Measurements from ENCODE around the gene GCLC.

The GCLC gene

GRCh38 chr6:53526000-53526399 lies 18.9 kb downstream of the GCLC start:
- H3K4me1 ChIP-seq (ENCODE audit: control insufficient read depth, insufficient read depth, low read length) = peaks cover 48% of the 10 kb centered on the region
- no peaks in the 10 kb centered on the region for H3K36me3 ChIP-seq (ENCODE audit: control insufficient read depth in 2 of 2, insufficient read depth in 1 of 2, low read length in 2 of 2)
- ChIA-PET POLR2A (interaction anchor here (2.3 kb wide), 1 partner anchor 19 kb away, joined by 8 read pairs; the partner anchor contains the start of gene GCLC), CTCF (interaction anchor here (0.7 to 5.3 kb wide), 7 partner anchors 11 to 209 kb away, joined by 3 to 25 read pairs (median 4); partner anchors contain the start of gene GCLC)
- no peak overlapping the region for H3K27ac ChIP-seq (ENCODE audit: extremely low read depth, low read depth, low read length)
- H3K9me3 ChIP-seq (ENCODE audit: control insufficient read depth, insufficient read depth, low read depth, low read length) = no peaks in the 10 kb centered on the region
- TF ChIP-seq MYNN (tag by site-specific recombination; IDR thresholded peaks at IDR 0.05; ENCODE audit: borderline replicate concordance) = peak; percentile 73; the same call in 1 of the 2 replicates
- 0 out of 2 replicates have a peak, but pooled peaks have one; percentile 30 for TF ChIP-seq ZNF580 (tag by site-specific recombination; IDR thresholded peaks at IDR 0.05)
- TF ChIP-seq ZNF664 (tag by site-specific recombination; IDR thresholded peaks at IDR 0.05) = peak; percentile 49; the same call in 1 of the 2 replicates
- TF ChIP-seq, protein P1, sequence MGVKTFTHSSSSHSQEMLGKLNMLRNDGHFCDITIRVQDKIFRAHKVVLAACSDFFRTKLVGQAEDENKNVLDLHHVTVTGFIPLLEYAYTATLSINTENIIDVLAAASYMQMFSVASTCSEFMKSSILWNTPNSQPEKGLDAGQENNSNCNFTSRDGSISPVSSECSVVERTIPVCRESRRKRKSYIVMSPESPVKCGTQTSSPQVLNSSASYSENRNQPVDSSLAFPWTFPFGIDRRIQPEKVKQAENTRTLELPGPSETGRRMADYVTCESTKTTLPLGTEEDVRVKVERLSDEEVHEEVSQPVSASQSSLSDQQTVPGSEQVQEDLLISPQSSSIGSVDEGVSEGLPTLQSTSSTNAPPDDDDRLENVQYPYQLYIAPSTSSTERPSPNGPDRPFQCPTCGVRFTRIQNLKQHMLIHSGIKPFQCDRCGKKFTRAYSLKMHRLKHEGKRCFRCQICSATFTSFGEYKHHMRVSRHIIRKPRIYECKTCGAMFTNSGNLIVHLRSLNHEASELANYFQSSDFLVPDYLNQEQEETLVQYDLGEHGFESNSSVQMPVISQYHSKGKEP (tag by site-specific recombination; IDR thresholded peaks at IDR 0.05) = peak; percentile 68
- no peak for TF ChIP-seq GLI2 (tag by site-specific recombination; IDR thresholded peaks at IDR 0.05; ENCODE audit: borderline replicate concordance, low read depth)
- TF ChIP-seq ZNF670 (tag by site-specific recombination; IDR thresholded peaks at IDR 0.05; ENCODE audit: low read depth) = no peak
- TF ChIP-seq ZNF174 (tag by site-specific recombination; IDR thresholded peaks at IDR 0.05) = no peak
- TF ChIP-seq ZNF155 (tag by site-specific recombination; IDR thresholded peaks at IDR 0.05) = no peak
- TF ChIP-seq ZNF114 (tag by site-specific recombination; IDR thresholded peaks at IDR 0.05) = no peak
- TF ChIP-seq, protein P2, sequence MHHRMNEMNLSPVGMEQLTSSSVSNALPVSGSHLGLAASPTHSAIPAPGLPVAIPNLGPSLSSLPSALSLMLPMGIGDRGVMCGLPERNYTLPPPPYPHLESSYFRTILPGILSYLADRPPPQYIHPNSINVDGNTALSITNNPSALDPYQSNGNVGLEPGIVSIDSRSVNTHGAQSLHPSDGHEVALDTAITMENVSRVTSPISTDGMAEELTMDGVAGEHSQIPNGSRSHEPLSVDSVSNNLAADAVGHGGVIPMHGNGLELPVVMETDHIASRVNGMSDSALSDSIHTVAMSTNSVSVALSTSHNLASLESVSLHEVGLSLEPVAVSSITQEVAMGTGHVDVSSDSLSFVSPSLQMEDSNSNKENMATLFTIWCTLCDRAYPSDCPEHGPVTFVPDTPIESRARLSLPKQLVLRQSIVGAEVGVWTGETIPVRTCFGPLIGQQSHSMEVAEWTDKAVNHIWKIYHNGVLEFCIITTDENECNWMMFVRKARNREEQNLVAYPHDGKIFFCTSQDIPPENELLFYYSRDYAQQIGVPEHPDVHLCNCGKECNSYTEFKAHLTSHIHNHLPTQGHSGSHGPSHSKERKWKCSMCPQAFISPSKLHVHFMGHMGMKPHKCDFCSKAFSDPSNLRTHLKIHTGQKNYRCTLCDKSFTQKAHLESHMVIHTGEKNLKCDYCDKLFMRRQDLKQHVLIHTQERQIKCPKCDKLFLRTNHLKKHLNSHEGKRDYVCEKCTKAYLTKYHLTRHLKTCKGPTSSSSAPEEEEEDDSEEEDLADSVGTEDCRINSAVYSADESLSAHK (tag by site-specific recombination; IDR thresholded peaks at IDR 0.05) = no peak
- no peak for TF ChIP-seq ZNF223 (tag by site-specific recombination; IDR thresholded peaks at IDR 0.05)
- TF ChIP-seq ZSCAN18 (tag by site-specific recombination; IDR thresholded peaks at IDR 0.05) = no peak
- TF ChIP-seq, protein P3, sequence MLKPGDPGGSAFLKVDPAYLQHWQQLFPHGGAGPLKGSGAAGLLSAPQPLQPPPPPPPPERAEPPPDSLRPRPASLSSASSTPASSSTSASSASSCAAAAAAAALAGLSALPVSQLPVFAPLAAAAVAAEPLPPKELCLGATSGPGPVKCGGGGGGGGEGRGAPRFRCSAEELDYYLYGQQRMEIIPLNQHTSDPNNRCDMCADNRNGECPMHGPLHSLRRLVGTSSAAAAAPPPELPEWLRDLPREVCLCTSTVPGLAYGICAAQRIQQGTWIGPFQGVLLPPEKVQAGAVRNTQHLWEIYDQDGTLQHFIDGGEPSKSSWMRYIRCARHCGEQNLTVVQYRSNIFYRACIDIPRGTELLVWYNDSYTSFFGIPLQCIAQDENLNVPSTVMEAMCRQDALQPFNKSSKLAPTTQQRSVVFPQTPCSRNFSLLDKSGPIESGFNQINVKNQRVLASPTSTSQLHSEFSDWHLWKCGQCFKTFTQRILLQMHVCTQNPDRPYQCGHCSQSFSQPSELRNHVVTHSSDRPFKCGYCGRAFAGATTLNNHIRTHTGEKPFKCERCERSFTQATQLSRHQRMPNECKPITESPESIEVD (tag by site-specific recombination; IDR thresholded peaks at IDR 0.05) = peak; percentile 89
- no peak for TF ChIP-seq GFI1B (tag by site-specific recombination; IDR thresholded peaks at IDR 0.05)
- no peak for TF ChIP-seq ZNF138 (tag by site-specific recombination; IDR thresholded peaks at IDR 0.05; ENCODE audit: borderline replicate concordance)
- H3K4me3 ChIP-seq (ENCODE audit: low read depth, low read length) = no peak overlapping the region

GRCh38 chr6:53524455-53524815 lies 20.5 kb downstream of the GCLC start:
- POLR2A ChIA-PET = interaction anchor here (1.0 kb wide), 1 partner anchor 20 kb away, joined by 3 read pairs; no protein-coding TSS in a partner anchor
- CTCF ChIA-PET = interaction anchor here (0.6 to 5.3 kb wide), 11 partner anchors 10 to 343 kb away, joined by 3 to 25 read pairs (median 3); no protein-coding TSS in a partner anchor
- no peak overlapping the region for H3K27ac ChIP-seq (ENCODE audit: extremely low read depth, low read depth, low read length)

More at GRCh38 chr6:53524455-53524815, 20.5 kb downstream of the GCLC start:
- no peak overlapping the region for H3K4me3 ChIP-seq (ENCODE audit: low read depth, low read length)
- H3K9me3 ChIP-seq (ENCODE audit: control insufficient read depth, insufficient read depth, low read depth, low read length) = no peaks in the 10 kb centered on the region
- no peak for TF ChIP-seq ZBTB48 (tag by site-specific recombination; IDR thresholded peaks at IDR 0.05)
- H3K36me3 ChIP-seq (ENCODE audit: control insufficient read depth in 2 of 2, insufficient read depth in 1 of 2, low read length in 2 of 2) = peaks cover 5 to 14% of the 10 kb centered on the region in 2 experiments; a peak in 2 of 3 replicates
- H3K4me1 ChIP-seq (ENCODE audit: control insufficient read depth, insufficient read depth, low read length) = peaks cover 35% of the 10 kb centered on the region
